Sciatic nerve (tissue), 2 donors: ENCODE data around the gene DOK5. TPM values are rescaled to one million over a fixed set of nuclear protein-coding genes. Genes with fewer than 3 reads are reported as not detected.

ENCODE experiments used
- ATAC-seq: fragments of 200-7000 bp; cut with Tn5 transposase; one replicate; pipeline ENCODE4 v1.9.1; 2020; ENCODE audit warnings: mild to moderate bottlenecking, moderate library complexity
- DNase-seq: peaks from one replicate; pipeline ENCODE4 v3.0.0-alpha.2; 2020; ENCODE audit warnings: low spot score
- intact Hi-C: fragments of 100-400 bp; cut with DNase I; formaldehyde crosslinking; loops from one replicate; pipeline ENCODE4 v1.14.2; 2022
- total RNA-seq: library from RNA; stranded (reverse); fragmentation: NEBNext Ultra II Directional; extraction: Animal tissue kit (Norgen Biotek cat#: 25700); gene quantifications from one replicate; pipeline ENCODE4 v1.2.1, GENCODE V29; 2021
- donor health status: DM: no; HTN: no; CAD: no.
- donor health status: DM: no; HTN: no; CAD: no.

The DOK5 gene
- total RNA-seq, 1 donor from 2014 or later = 13.6 TPM

DNA sequence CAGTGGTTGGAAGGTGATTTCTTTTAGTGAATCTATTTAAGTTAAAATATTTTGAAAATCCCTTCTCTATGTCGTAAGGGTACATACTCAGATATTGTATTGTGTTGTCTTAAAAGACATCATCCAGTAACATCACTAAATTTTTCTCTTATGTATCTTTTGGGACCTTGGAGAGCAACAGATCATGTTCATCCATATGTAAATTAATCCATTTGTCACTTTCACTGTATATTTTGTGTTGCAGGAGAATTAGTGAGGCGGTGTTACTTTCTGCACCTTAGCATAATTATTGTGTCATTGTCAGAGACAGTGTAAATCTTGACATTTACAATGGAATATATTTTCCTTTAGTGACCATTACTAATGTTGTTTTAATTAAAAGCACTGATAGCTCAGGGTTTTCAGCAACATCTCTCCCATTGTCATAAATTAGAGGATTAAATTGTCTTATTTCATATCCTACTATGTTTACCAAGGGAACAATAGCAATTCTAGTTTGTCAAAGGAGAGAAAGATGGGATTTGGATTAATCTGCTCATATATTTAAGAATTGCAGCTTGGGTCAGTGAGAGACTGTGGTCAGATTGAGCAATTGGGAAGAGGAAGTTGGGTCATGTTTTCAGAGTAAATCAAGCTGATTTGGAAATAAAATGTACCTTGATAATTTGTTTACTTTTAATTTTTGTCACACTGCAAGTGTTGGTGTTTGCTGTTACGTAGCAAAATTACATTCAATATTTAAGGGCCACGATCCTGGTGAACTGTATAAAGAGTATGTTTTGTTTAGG, 22.7 kb downstream of the DOK5 start:
- intact Hi-C loops = loop anchor here (2.0 kb wide), 1 partner anchor 65 kb away; no protein-coding TSS in a partner anchor
- ATAC-seq (no peak), DNase-seq (no peak)

DNA sequence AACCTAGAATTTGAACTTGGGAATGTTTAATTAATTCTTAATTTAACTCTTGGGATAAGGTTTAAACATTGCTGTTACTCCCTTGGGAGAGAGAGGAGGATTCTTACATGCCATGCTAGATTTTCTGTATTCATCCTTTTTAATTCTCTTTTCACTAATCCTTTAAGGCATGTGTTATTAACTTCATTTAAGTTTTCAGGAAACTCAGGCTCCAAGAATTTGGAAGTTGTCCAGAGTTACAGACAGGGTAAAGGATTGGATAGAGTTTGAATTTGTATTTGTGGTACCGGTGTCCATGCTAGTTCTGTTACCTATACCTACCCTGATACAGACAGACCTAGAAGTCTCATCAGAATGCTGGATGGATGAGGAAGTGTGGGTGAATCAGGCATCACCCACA, 23.7 kb downstream of the DOK5 start:
- intact Hi-C loops = no loop called here
- DNase-seq (no peak), ATAC-seq (no peak)

DNA sequence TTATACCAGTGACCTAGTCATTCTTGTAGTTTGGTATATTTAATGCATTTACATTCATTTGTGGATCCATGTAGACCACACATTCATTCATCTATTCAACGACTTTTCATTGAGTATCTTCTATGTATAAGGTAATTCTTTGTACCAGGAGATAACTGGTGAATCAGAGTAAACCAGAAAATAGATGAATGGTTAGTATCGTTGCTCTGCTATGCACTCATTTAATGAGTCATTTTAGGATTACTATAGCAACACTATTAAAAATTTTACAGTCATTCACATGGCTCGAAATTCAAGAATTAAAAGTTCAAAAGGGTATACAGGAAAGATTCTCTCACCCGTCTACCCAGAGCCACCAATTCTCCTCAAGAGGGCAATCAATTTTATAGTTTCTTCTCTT, 26.8 kb downstream of the DOK5 start:
- intact Hi-C loops = no loop called here
- DNase-seq (no peak), ATAC-seq (no peak)

DNA sequence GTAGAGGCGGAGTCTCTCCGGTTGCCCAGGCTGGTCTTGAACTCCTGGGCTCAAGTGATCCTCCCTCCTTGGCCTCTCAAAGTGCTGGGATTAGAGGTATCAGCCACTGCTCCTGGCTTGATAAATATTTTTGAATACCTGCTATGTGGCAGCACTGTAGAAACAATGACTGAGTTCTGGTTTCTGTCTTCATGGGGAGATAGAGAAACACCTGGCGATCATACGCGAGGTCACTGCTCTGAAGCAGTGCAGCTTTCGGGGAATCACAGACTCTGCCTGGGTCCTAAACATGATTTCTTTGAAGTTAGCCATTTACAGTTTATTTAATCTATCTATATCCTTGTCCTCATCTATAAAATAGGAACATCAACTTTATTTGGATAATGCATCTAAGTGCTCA, 31.2 kb downstream of the DOK5 start:
- ATAC-seq (no peak), DNase-seq (no peak)
- intact Hi-C loops = no loop called here

DNA sequence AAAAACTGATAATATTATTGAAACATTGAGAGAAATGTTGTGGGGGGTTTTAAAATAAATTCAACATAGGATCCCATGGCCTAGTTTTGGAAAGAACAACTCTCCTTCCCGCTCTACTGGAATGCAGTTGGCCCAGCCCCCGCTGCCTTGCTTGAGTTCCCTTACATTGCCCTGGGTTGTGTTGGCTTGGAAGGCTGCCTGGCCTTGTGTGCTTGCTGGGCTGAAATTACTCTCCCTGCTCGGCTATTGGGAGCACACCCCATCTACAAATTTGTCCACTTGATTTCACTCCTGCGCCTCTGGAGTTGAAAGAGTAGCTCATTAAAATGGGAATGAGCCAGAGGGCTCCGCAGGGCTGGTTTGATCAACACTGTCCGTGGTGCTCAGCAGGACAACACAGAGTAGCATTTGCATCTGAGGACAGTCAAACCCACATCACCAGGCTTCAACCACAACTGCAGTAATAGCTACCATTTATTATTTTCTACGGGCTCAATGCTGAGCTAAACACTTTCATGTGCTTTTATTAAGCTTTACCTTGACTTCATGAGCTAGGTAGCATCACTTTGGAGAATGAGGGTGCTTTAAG, 35.2 kb downstream of the DOK5 start:
- DNase-seq (no peak), ATAC-seq (peak; percentile 60)
- intact Hi-C loops = no loop called here

DNA sequence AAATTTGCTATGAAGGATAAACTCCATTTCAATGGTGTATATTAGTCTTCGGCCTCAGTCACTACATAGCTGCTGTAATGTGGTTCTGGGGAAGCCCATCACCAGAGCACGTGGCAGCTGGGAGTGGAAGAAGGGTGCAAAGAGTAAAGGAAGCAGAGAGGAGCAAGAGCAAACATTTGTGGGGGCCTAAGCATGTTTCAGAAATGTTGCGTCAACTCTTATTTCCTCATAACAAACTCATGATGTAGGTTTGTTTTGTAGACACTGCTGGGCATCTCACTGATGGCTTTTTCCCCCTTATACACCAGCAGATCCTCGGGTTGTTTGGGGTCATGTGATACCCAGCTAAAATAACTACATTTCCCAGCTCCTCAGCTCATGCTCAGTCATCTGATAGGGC, 37.3 kb downstream of the DOK5 start:
- intact Hi-C loops = no loop called here
- no peak for DNase-seq
- no peak for ATAC-seq

DNA sequence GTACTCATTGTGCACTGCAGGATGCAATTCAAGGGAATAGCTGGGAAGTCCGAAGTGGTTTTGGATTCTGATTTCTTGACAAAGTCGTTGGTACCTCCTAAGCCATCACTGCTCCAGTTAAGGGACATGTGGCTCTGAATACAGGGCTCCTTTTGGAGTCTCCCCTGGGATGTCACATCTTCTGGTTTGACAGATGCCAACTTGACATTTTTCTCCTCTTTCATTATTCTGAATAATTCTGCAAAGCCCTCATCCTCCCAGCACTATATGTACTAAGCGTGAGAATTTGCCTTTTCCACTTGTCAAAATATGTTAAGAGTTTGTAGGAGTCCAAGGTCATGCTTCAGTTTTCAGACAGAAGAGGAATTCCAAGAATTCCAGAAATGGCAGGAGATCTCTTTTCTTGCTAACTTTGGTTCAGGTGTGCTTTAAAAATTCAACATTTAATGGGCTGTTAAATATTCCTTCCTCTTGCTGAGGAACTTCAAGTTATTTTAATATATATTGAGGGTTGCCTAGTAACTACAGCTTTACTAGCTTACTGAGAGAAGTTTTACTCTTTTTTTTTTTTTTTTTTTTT, 38.7 kb downstream of the DOK5 start:
- no peak for ATAC-seq
- intact Hi-C loops = no loop called here

DNA sequence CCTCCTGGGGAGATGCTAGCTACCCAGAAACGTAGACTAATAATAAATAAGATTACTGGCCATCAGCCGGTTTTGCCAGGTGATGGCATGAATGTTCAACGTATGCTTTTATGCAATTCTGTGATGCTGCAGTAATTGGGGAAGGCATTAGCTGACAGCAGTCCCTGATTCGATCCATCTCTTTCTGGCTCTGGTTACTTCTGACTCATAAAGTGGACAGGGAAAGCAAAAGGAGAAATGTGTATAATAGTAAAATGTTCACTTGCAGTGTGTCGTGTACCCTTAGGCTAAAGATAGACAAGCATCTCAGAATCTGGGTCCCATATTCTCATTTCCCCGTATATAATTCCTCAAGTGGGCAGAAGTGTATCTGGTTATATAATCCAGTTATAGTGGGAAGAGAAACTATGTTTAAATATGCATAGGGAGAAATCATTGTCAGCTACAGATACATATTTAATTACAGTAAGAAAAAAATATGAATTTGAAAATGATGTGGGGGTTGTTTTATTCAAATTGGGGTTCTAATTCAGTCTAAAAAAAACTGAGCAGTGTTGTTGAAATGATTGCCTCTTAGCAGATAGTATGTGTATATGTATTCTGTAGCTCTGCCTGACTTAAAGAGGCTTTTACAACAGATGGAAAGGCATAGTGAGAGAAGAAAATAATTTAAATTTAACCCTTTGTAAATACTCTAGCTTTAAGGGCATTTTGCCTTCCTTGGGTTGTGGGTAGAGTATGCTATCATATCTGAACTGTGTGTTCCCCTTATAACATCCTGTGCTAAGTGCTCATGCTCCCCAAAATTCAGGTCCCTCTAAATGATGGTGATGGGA, 40.6 kb downstream of the DOK5 start:
- DNase-seq = no peak
- ATAC-seq = no peak
- intact Hi-C loops = no loop called here

More for the DNA sequence above, 38.7 kb downstream of the DOK5 start:
- DNase-seq = no peak

DNA sequence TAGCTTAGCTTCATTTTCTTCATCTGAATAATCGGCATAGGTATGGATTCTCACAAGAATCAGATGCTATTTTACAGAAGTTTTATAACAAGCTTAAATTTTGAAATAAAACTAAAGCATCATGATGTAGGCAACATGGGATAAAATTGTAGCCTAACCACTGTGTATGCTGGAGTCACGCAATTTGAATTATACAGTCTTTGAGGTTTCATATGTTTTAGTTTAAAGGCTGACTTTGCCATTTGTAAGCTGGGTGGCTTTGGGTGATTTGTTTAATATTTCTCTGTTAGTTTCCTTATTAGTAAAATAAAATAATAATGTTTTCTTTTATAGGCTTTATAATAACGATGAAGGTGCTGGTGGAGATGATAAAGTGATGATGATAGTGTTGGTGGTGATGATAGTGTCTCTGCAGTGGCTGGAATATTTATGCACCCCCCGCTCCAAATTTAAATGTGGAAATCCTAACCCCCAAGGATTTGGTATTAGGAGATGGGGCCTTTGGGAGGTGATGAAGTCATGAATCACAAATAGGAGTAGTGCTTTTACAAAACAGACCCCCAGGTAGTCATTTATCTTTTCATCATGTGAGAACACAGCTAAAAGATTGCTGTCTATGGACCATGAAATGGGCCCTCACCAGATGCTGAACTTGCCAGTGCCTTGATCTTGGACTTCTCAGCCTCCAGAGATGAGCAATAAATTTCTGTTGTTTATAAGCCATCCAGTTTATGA, 42.0 kb downstream of the DOK5 start:
- intact Hi-C loops = no loop called here
- DNase-seq (no peak), ATAC-seq (no peak)

DNA sequence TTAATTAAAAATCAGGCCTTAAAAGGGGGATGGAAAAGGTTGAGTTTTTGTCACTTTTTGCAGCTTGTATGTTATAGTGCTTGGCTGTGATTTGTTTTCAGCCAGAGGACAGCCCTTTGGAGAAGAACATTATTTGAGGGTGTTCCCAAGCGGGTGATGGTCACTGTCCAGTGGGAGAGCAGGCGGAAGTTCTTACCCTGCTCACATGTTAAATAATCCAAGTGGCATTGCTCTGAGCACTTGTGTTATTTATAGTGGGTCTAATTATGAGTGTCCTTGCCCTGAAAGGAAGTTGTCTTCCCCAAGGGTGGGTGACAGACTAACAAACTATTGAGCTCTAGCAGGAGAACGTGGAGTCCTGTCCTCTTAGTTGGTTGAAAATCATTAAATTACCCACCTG, 49.5 kb downstream of the DOK5 start:
- DNase-seq (no peak), ATAC-seq (no peak)
- intact Hi-C loops = no loop called here

DNA sequence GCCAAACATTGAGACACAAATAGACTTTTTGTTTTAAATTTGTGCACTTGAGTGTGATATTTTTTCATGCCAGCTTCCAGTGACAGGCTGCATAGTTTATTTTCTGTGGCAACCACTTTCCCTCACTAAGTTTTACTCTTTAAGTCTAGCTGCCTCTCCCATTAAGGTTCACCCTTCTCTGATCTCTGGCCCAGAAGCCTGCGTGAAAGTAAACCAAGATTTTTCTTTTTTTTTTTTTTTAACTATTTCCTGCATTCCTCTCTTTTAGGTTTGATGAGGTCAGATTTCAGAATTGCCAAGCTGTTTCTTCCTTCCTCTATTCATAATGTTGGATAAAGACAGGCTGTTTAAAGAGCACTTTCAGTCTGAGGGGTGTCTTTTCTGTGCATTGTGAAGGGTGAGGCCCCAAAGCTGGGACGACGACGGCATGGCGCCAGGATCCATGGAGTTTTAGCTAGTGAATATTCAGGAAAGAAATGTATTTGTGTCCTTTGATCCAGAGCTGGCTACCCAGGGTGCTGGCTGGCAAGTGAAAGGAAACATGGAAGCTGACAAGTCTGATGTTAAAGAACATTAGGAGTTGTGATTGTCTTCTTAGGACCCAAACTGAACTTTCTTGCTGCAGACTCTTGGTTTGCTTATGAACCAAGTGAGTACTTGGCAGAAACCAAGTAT, 50.7 kb downstream of the DOK5 start:
- intact Hi-C loops = no loop called here
- no peak for DNase-seq
- no peak for ATAC-seq

DNA sequence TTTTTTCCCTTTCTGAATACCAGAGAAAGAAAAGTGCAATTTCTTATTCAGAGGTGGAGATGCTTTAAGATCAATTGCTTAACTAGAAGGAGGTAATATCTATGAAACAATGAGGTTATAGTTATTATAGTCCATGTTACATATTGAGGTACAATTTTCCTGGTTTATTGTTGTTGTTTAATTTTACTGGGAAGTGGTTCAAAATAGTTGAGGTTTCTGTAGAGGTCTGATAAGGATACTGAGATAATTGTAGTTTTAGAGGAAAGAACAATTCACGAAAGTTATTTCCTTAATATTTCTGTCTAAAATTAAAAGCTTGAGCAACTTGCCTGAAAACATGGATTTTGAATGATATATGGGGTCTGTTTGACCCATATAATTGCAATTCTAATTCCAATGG, 51.4 kb downstream of the DOK5 start:
- ATAC-seq = no peak
- no peak for DNase-seq
- intact Hi-C loops = no loop called here

DNA sequence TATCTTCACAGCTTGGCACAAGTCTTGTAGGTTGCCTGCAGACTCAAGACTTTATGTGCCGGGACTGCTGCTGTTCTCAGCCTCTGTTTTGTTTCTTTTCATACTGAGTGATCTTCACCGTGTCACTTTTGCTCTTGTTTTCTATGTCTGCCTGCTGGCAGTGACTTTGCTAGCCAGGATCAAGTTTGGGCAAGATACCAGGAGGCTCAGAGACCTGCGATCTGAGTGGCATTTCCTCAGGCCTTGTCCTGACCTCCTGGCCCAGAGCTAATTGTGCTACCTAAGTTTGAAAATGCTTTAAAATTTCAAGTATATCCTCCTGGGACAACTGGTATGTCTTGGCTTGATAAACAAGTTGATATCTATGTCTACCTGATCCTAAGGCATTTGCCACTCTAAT, 57.2 kb downstream of the DOK5 start:
- DNase-seq = no peak
- no peak for ATAC-seq
- intact Hi-C loops = no loop called here

DNA sequence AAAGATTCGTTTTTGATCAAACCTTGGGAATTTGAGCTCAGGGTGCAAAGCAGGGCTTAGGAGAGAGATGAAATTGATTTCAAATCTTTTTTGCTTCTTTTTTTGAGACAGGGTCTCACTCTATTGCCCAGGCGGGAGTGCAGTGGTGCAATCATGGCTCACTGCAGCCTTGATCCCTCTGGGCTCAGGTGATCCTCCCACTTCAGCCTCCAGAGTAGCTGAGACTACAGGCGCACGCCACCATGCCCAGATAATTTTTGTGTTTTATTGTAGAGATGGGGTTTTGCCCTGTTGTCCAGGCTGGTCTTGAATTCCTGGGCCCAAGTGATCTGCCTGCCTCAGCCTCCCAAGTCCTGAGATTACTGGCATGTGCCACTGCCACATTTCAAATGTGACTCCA, 58.7 kb downstream of the DOK5 start:
- intact Hi-C loops = no loop called here
- DNase-seq (no peak), ATAC-seq (no peak)

DNA sequence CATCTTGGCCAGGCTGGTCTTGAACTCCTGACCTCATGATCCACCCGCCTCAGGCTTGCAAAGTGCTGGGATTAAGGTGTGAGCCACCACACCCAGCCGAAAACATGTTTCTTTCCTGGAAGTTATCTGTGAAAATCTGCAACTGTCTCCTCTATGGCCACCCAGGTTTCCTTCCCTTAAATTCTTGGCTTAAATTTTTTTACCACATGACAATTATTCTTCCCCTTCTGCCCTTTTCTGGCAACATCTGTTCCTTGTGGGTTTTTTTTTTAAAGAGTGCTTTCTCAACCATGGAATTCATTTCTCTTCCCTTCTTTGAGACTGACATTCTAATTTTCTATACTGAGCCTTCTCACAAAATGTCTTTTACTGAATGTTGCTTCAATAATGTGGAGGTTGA, 59.6 kb downstream of the DOK5 start:
- DNase-seq (no peak), ATAC-seq (peak; percentile 91)
- intact Hi-C loops = no loop called here

DNA sequence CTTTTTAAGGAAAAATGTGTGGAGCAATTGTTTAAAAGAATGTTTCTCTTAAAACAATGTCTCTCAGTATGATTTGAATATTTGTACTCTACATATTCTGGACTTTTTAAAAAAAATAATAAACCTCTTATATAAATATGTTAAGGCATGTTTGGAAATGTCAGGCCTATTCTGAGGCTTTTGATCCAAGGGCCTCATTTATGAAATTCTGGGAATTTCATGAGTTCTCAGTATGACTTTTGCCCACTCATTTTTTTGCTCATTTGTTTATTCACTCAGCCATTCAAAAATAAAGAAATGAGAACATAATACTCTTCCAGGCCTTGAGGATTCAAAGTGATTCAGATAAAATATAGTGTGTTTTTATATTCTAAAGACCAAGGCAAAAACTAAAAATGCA, 60.4 kb downstream of the DOK5 start:
- intact Hi-C loops = no loop called here
- ATAC-seq = no peak
- DNase-seq = no peak

DNA sequence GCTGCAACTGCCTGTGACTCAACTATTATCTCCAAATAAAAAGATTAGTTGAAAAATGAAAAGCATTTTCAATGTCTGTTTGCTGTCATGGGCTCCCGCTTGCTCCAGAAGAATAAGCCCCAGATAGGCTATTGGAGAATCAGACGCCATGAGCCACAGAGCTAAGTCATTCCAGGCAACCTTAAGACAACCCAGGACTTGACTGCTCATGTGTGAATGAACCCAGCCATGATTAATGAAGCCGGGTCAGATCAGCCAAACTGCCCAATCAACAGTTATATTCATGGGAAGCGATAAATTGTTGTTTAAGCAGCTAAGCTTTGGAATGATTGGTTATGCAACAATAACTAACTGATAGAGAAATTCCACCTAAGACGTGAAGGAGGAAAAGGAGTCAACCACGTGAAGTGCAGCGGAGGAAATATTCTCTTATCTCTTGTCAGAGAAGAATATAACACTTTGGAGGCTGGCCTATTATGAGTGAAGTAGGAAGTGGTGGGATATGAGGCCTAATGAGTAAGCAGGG, 64.2 kb downstream of the DOK5 start:
- ATAC-seq (no peak), DNase-seq (no peak)
- intact Hi-C loops = no loop called here

DNA sequence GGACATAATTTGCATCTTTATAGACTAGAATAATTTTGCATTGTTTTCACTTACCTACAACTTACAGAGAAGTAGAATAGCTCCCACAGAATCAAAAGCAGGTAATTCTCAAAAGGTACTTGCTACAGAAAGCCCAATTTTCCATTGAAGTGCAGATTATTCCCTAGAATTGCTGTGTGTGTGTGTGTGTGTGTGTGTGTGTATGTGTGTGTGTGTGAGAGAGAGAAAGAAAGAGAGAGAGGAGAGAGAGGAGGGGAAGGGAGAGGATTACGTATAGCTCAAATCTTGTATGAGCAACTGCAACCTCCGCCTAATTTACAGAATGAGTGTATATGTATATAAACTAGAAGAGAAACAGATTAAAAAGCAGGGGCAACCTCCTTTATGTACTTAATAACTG, 68.0 kb downstream of the DOK5 start:
- ATAC-seq (no peak), DNase-seq (no peak)
- intact Hi-C loops = no loop called here
